ENCODE measurements around the gene GPLD1. TPM values are rescaled to one million over a fixed set of nuclear protein-coding genes. Genes with fewer than 3 reads are reported as not detected.
"Not testable (repeated sequence)": the region's sequence is repeated elsewhere in the genome, so short reads cannot be mapped to it uniquely, and the experiment has no call there.

The GPLD1 gene
- total RNA-seq, 4 donors from 2014 or later, result 24.4 to 69.6 (median 50.8) TPM

- TF ChIP-seq CTCF (IDR thresholded peaks at IDR 0.05) (no peak), POLR2A (IDR thresholded peaks at IDR 0.05) (no peak)
- intact Hi-C loops (cut with DNase I; ENCODE audit: low total_unique reads), result no loop called here
- no peak overlapping the region for H3K4me3 ChIP-seq (ENCODE audit: low read depth, poor library complexity, severe bottlenecking)
- DNase-seq (ENCODE audit: low spot score in 2 of 2), result no peak
- 63 to 72% methylated on average over 4 of the region's 4 CpGs for WGBS, 2 donors
Observed at GRCh38 chr6:24401458-24401857, 87.9 kb downstream of the GPLD1 start.

GRCh38 chr6:24400045-24401039, 89.0 kb downstream of the GPLD1 start:
- WGBS, 2 donors, result 22 to 27% methylated on average over 17 of the region's 17 CpGs
- intact Hi-C loops (cut with DNase I; ENCODE audit: low total_unique reads); H3K4me3 ChIP-seq (ENCODE audit: low read depth, poor library complexity, severe bottlenecking); DNase-seq (ENCODE audit: low spot score in 2 of 2): not testable (repeated sequence)

- no peak overlapping the region for H3K4me3 ChIP-seq (ENCODE audit: low read depth, poor library complexity, severe bottlenecking)
- TF ChIP-seq POLR2A (IDR thresholded peaks at IDR 0.05) (no peak), CTCF (IDR thresholded peaks at IDR 0.05) (no peak)
- intact Hi-C loops (cut with DNase I; ENCODE audit: low total_unique reads), result loop anchor here (10.0 kb wide), 1 partner anchor 113 kb away; no protein-coding TSS in a partner anchor
- 48 to 70% methylated on average over 1 of the region's 1 CpG for WGBS, 2 donors
- DNase-seq (ENCODE audit: low spot score in 2 of 2), result no peak
Observed at GRCh38 chr6:24397631-24398030, 91.7 kb downstream of the GPLD1 start.

GRCh38 chr6:24396824-24397223, 92.6 kb downstream of the GPLD1 start:
- TF ChIP-seq CTCF (IDR thresholded peaks at IDR 0.05) (no peak), POLR2A (IDR thresholded peaks at IDR 0.05) (no peak)
- DNase-seq (ENCODE audit: low spot score in 2 of 2), result no peak
- H3K4me3 ChIP-seq (ENCODE audit: low read depth, poor library complexity, severe bottlenecking), result no peak overlapping the region
- 91 to 92% methylated on average over 1 of the region's 1 CpG for WGBS, 2 donors
- intact Hi-C loops (cut with DNase I; ENCODE audit: low total_unique reads), result loop anchor here (10.0 kb wide), 1 partner anchor 112 kb away; no protein-coding TSS in a partner anchor

GRCh38 chr6:24394780-24395437, 94.5 kb downstream of the GPLD1 start:
- intact Hi-C loops (cut with DNase I; ENCODE audit: low total_unique reads), result loop anchor here (10.0 kb wide), 1 partner anchor 110 kb away; no protein-coding TSS in a partner anchor
- H3K4me3 ChIP-seq (ENCODE audit: low read depth, poor library complexity, severe bottlenecking), result no peak overlapping the region
- no peak for DNase-seq (ENCODE audit: low spot score in 2 of 2)
- 64 to 69% methylated on average over 4 of the region's 4 CpGs for WGBS, 2 donors
- TF ChIP-seq POLR2A (IDR thresholded peaks at IDR 0.05) (no peak), CTCF (IDR thresholded peaks at IDR 0.05) (no peak)
